Activated naive CD8-positive, alpha-beta T cell treated with anti-CD3 and anti-CD28 coated beads, Interleukin-2, amount 50 U/mL, for 16 hours (primary cell): ENCODE results near the gene B4GAT1.
"Not testable (repeated sequence)": the region's sequence is repeated elsewhere in the genome, so short reads cannot be mapped to it uniquely, and the experiment has no call there.

ENCODE experiments used
- DNase-seq: peaks from one replicate; pipeline ENCODE4 v3.0.0-alpha.2; 2020; ENCODE audit warnings: low read depth, low spot score

Gene B4GAT1

GRCh38 chr11:66347425-66348276 lies at the start of gene B4GAT1:
B4GAT1 (minus strand) TSS chr11:66347629; CDS start chr11:66347545, 84 bp downstream.
- peak; percentile 68 for DNase-seq

DNA sequence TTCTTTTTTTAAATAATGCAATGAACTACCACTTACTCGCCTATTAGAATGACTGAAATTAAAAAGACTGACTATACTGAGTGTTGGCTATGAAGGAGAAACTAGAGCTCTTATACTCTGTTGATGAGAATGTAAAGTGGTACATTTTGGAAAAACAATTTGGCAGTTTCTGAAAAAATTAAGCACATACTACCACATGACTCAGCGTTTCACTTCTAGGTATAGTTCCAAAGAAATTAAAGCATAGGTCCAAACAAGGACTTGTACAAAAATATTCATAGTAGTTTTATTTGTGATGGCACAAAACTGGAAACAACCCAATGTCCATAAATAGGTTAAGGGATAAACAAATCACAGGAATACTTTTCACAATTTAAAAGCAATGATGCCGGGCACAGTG lies 46.5 kb upstream of the B4GAT1 start:
- DNase-seq, result no peak

- no peak for DNase-seq
Observed at GRCh38 chr11:66391322-66391721, 43.9 kb upstream of the B4GAT1 start.

DNA sequence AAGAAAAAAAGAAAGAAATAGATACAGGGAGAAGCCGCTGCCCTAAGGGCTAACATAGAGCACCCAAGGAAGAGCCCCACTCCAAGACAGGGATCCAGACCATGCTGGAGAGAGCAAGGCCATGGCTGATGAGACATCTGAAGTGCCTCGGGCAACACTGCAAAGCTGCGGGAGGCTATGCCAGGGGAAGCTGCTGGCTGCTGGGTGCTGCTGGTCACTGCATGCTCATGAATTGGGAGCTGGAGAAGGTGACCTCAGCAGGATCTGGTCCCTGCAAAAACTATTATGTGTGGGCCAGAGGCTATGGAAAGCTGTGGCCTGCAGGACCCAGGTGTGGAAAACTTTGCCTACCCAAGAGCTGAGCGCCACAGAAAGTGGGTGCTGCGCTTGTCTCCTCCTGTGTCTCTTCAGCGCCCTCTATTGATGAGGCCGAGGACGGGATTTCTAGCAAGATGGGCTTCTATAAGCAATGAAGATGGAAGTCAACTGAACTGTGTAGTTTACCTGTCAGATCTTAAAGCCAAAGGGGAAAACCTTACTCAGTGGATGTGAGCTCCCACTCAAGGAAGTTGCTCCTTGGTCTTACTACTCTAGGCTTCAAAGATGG lies 41.5 kb upstream of the B4GAT1 start:
- DNase-seq, result peak; percentile 36

DNA sequence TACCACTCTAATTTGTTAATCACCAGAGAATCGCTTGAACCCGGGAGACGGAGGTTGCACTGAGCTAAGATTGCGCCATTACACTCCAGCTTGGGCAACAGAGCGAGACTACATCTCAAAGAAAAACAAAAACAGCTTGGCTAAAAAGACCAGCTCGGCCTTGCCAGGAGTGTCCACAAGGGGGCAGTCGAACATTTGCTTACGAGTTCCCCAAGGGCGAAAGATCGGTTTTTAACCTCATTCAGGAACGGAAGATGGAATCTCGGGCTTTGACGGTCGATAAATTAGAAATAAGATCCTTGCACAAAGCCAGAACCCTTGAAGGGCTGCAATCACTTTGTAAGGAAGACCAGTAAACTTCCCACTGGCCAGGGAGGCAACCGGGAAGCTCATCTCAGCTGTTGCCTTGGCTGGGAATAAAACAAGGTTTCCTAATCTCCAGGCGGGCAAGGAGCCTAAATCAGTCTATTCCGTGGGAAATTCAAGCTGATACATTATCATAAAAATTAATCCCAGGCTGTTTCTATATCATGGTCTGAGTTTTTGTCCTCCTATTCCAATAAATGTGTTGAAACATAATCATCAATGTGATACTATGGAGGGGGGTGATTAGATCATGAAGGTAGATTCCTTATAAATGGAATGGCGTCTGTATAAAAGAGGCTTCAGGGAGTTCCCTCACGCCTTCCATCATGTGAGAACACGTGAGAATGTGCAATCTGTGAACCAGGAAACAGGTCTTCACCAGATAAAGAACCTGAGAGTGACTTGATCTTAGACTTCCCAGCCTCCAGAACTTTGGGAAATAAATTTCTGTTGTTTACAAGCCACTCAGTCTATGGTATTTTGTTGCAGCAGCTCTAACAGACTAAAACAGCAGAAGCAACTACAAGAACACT lies 39.0 kb upstream of the B4GAT1 start:
- DNase-seq, result peak; percentile 76

GRCh38 chr11:66384316-66384715 lies 36.9 kb upstream of the B4GAT1 start:
- DNase-seq, result not testable (repeated sequence)

- not testable (repeated sequence) for DNase-seq
Observed at GRCh38 chr11:66380264-66380663, 32.8 kb upstream of the B4GAT1 start.

GRCh38 chr11:66373690-66374287 lies 26.4 kb upstream of the B4GAT1 start:
- not testable (repeated sequence) for DNase-seq

DNA sequence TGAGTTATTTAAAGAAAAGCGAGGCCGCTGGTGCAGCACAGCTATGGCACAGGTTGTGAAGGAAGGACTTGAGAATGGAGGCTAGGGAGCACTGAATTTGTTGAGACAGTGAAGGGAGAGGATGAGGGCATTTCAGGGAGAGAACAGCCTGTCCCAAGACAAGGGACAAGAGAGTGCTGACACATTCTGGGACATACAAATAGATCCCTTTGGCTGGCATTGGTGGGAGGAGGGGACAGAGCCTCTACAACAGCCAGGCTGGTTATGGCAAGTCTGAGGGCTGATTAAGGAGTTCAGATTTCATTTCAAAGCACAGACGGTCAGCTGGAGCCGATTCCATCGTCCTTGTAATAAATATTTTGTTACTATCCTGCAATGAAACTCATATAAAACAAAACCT lies 25.8 kb upstream of the B4GAT1 start:
- DNase-seq, result no peak

DNA sequence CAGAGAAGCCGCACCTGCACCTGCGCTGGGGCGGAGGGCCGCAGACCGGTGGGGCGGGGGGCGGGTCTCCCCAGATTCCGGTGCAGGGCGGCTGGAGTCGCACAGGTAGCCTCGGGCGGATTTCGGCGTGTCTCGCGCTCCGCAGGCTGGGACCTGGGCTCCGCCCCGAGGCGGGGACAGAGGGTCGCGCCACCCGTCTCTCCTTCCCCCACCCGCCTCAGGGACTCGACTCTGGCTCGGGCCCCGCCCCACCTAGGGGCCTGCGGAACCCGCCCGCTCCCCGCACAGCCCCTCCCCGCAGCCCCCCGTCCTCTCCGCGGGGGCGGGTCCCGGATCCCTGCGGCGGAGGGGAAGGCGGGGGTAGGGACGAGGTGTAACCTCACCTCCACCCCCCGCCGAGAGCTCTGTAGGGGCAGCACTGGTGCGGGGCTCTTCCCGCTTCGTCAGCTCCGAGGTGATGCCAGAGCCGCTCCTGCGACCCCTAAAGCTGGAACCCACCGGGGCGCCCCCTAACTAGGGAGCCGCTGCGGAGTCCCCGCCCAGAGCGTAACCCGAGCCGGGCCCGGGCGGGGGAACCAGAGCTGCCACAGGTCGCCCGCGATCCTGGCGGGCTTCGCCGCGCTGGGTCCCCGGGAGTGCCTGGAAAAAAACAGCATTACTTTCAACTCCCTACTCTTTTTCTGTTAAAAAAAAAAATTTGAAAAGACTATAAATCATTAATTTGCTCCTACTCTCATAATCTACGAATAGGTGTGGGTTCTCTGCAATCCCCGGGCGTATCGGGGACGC lies 24.4 kb upstream of the B4GAT1 start, which contains the start of gene SLC29A2:
SLC29A2 (minus strand) TSS at position 134 of the 789 bp plus-strand sequence. CDS start 169 bp downstream, outside the sequence.
- DNase-seq, result peak; percentile 71

GRCh38 chr11:66369073-66369894 lies 21.9 kb upstream of the B4GAT1 start:
- no peak for DNase-seq

DNA sequence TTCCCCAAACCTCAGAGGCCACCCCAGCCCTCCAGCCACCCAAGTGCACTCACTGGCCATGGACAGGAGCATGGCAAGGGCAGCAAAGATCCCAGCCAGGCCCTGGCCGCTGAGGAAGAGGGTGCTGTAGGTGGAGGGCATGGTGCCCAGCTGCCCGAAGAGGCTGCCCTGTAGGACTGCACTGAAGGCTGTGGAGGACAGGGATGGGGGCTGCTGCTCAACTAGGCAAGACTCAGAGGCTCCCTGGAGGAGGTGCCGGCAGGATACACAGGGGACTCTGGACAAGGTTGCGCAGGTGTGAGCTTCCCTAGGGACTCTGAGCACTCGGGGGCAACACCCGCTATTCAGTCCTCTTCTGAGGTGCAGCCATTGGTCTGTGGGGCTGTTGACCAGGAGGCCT lies 21.1 kb upstream of the B4GAT1 start:
- DNase-seq, result no peak

- DNase-seq, result no peak
Observed at GRCh38 chr11:66367561-66368312, 20.3 kb upstream of the B4GAT1 start.

- no peak for DNase-seq
Observed at GRCh38 chr11:66366844-66367477, 19.5 kb upstream of the B4GAT1 start.

- no peak for DNase-seq
Observed at GRCh38 chr11:66365711-66366619, 18.5 kb upstream of the B4GAT1 start.

GRCh38 chr11:66365166-66365565 lies 17.7 kb upstream of the B4GAT1 start:
- DNase-seq, result no peak

DNA sequence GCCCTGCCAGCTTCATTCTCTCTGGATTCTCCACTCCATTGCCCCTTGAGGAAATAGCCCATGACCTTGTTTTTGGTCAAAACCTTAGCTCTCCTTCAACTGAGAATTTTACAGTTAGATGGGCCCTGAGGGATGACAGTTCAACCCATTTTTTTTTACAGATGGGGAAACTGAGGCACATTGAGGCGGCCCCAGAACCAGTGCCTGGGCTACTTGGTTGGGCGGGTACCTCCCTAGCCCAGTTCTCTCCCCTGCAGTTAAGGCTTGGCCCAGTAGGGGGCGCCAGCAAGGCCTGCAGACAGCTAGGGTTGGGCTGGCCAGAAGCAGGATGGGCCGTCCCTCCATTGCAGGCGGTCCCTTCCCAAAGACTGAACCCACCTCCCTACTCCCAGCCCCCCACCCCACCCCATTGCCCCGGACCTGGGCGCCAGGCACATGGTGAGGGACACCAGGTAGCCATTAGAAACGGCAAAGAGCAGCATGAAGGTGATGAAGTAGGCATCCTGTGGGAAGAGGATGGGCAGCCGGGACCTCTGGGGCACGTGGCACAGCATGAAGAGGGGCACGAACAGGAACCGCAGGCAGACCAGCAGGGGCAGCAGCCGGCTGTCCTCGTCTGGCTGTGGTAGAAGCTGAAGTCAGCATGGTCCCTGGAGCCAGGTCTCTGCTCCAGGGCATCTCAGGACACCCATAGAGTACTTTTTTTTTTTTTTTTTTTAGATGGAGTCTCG lies 16.5 kb upstream of the B4GAT1 start:
- peak; percentile 48 for DNase-seq
